MCF 10A (cell line): ENCODE data around the gene SUPT4H1. TPM values are rescaled to one million over a fixed set of nuclear protein-coding genes. Genes with fewer than 3 reads are reported as not detected.

ENCODE experiments used
- BruUV-seq: library from RNA; stranded (reverse); fragments of 400-500 nt; replicated peaks from 2 replicates; lab custom pipeline; 2021; lab: Mats Ljungman, UMichigan
- CTCF ChIA-PET: fragments of 300-600 bp; sonication (Branson Sonifier 250); formaldehyde crosslinking; extraction: SDS; loops from one replicate; lab custom pipeline; 2021; ENCODE audit warnings: antibody characterized with exemption, inconsistent platforms; lab: Yijun Ruan, JAX
- POLR2A ChIA-PET: fragments of 300-600, 350-650 bp; sonication (Branson Sonifier 250); formaldehyde crosslinking; extraction: SDS; loops from one replicate; lab custom pipeline; 2020; ENCODE audit warnings: antibody characterized with exemption, inconsistent platforms; lab: Yijun Ruan, JAX
- DNase-seq: peaks from one replicate; pipeline ENCODE4 v3.0.0-alpha.2; 2018; ENCODE audit not compliant: unreplicated experiment
- H3K27ac Mint-ChIP-seq: one replicate; pipeline ENCODE4 v1.8.0; 2022; ENCODE audit warnings: mild to moderate bottlenecking, low read depth, mixed read lengths; ENCODE audit not compliant: unreplicated experiment
- H3K27me3 Mint-ChIP-seq: one replicate; pipeline ENCODE4 v1.8.0; 2022; ENCODE audit warnings: mixed read lengths; ENCODE audit not compliant: insufficient read depth, unreplicated experiment
- H3K36me3 Mint-ChIP-seq: one replicate; pipeline ENCODE4 v1.8.0; 2022; ENCODE audit warnings: mild to moderate bottlenecking, moderate library complexity, mixed read lengths; ENCODE audit not compliant: insufficient read depth, unreplicated experiment
- H3K4me1 Mint-ChIP-seq: one replicate; pipeline ENCODE4 v1.8.0; 2022; ENCODE audit warnings: mixed read lengths; ENCODE audit not compliant: insufficient read depth, unreplicated experiment
- H3K4me3 Mint-ChIP-seq: one replicate; pipeline ENCODE4 v1.8.0; 2022; ENCODE audit warnings: mild to moderate bottlenecking, moderate library complexity, mixed read lengths; ENCODE audit not compliant: unreplicated experiment
- H3K9me3 Mint-ChIP-seq: one replicate; pipeline ENCODE4 v1.8.0; 2022; ENCODE audit warnings: mixed read lengths; ENCODE audit not compliant: unreplicated experiment
- CTCF ChIP-seq: fragments of 200-600 bp; IDR thresholded peaks from one replicate; pipeline ENCODE4 v1.8.0; 2022; ENCODE audit warnings: antibody characterized with exemption, mild to moderate bottlenecking; ENCODE audit not compliant: unreplicated experiment
- intact Hi-C: fragments of 100-400 bp; cut with micrococcal nuclease; formaldehyde crosslinking; loops from 2 replicates; pipeline ENCODE4 v1.14.1; 2022
- total RNA-seq: library from RNA; stranded (reverse); gene quantifications from 2 replicates; pipeline ENCODE4 v1.2.3, GENCODE V29; 2022

Gene SUPT4H1
- total RNA-seq, 1 experiment from 2014 or later, result 63.4 TPM

DNA sequence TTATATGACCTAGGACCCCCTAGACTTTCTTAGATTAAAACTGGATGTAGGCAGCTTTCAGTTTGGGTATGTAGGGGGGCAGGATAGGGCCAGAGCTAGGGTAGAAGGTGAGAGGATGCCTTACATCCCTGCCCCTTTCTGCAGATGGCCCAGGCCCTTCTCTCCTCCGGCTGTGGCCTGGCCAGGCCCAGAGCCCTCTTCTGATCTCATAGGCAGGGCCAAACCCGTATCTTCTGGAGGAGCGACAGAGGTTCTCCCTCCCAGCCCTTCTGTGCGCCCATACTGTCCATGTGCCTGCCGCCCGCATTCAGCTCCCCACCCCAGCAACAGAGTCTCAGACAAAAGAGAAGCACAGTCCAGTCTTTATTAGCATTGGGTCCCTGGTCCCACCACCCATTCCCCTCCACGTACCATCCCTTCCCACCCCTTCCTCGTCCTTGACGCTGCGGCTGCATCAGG lies 21.4 kb downstream of the SUPT4H1 start:
- H3K27ac Mint-ChIP-seq, result no peak overlapping the region
- intact Hi-C loops, result no loop called here
- ChIA-PET POLR2A (no interaction called here), CTCF (interaction anchor here (0.7 kb wide), 1 partner anchor 73 kb away, joined by 3 read pairs; no protein-coding TSS in a partner anchor)
- no peaks in the 10 kb centered on the region for H3K4me1 Mint-ChIP-seq
- no peaks in the 10 kb centered on the region for H3K9me3 Mint-ChIP-seq
- H3K4me3 Mint-ChIP-seq, result no peak overlapping the region
- no peak for DNase-seq
- no peak for TF ChIP-seq CTCF
- no TSS peak for BruUV-seq
- no peaks in the 10 kb centered on the region for H3K36me3 Mint-ChIP-seq
- H3K27me3 Mint-ChIP-seq, result peaks cover 34% of the 10 kb centered on the region

DNA sequence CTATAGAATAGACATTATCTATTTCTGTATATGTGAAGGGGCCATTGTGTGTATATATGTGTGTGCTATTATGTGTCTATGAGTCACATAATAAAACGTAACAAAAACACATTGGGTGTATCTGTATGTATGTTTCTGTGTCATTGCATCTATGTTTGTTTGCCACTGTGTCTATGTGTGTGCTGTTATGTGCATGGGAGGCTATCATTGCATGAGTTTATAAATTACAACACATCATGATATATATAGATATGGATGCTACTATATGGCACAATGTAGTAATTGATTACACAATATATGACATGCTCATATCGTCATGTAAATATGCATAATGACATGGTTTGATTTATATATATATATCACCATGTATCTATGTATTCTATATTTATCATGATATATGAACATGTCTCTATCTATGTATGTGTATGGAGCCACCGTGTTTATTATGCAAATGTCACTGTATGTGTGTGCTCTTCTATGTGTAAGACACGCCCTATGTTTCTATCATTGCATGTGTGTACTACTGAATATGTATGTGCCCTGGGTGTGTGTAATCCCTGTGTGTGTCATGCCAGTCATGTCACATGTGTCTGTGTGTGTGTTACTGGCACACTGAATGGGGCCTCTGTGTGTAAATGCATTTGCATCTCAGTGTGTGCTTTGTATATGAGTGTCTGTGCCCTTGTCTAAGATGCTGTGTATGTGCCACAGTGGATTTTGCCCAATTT lies 22.0 kb downstream of the SUPT4H1 start:
- BruUV-seq, result no TSS peak
- H3K27me3 Mint-ChIP-seq, result peaks cover 40% of the 10 kb centered on the region
- intact Hi-C loops, result no loop called here
- H3K9me3 Mint-ChIP-seq, result no peaks in the 10 kb centered on the region
- CTCF ChIA-PET, result no interaction called here
- no peak for DNase-seq
- H3K27ac Mint-ChIP-seq, result no peak overlapping the region
- no peaks in the 10 kb centered on the region for H3K4me1 Mint-ChIP-seq
- no peaks in the 10 kb centered on the region for H3K36me3 Mint-ChIP-seq
- no peak for TF ChIP-seq CTCF
- no peak overlapping the region for H3K4me3 Mint-ChIP-seq
- POLR2A ChIA-PET, result no interaction called here

GRCh38 chr17:58329035-58329809 lies 22.8 kb downstream of the SUPT4H1 start:
- H3K27ac Mint-ChIP-seq, result no peak overlapping the region
- peaks cover 43% of the 10 kb centered on the region for H3K27me3 Mint-ChIP-seq
- POLR2A ChIA-PET, result no interaction called here
- no peaks in the 10 kb centered on the region for H3K9me3 Mint-ChIP-seq
- CTCF ChIA-PET, result no interaction called here
- no peak for TF ChIP-seq CTCF
- no peak for DNase-seq
- no peaks in the 10 kb centered on the region for H3K4me1 Mint-ChIP-seq
- intact Hi-C loops, result no loop called here
- H3K36me3 Mint-ChIP-seq, result no peaks in the 10 kb centered on the region
- no TSS peak for BruUV-seq
- no peak overlapping the region for H3K4me3 Mint-ChIP-seq
